ENCODE measurements around the gene DCBLD2. TPM values are rescaled to one million over a fixed set of nuclear protein-coding genes. Genes with fewer than 3 reads are reported as not detected.

DCBLD2 gene
- total and polyA plus RNA-seq, 9 of the 15 experiments (the other 6 are each of a cell fraction or from before 2014, with no cell fraction given), result 2.7 to 14.6 (median 7.4) TPM

GRCh38 chr3:98800401-98800800, 101.1 kb downstream of the DCBLD2 start:
- FAIRE-seq, result no peak
- Histone ChIP-seq H3K4me3 (no peak overlapping the region), H3K9me1 (ENCODE audit: control insufficient read depth, insufficient read depth, low read length) (no peaks in the 10 kb centered on the region), H3K4me1 (replicated peaks in 1 of 2; ENCODE audit: control insufficient read depth in 2 of 2, insufficient read depth in 2 of 2, low read length in 2 of 2) (no peaks in the 10 kb centered on the region), H3K9ac (ENCODE audit: insufficient read depth in 1 of 2, low read depth in 2 of 2, low read length in 2 of 2) (no peak overlapping the region), H3K79me2 (ENCODE audit: control insufficient read depth, insufficient read depth, low read length) (no peaks in the 10 kb centered on the region), H3K4me2 (ENCODE audit: insufficient read depth, low read length) (no peak overlapping the region), H3K27ac (ENCODE audit: extremely low read depth, low read depth, low read length) (no peak overlapping the region), H3K9me3 (replicated peaks; ENCODE audit: control insufficient read depth, insufficient read depth, low read depth, low read length) (no peaks in the 10 kb centered on the region), H4K20me1 (replicated peaks; ENCODE audit: control insufficient read depth, insufficient read depth, low read length) (no peaks in the 10 kb centered on the region), H2AFZ (ENCODE audit: low read depth, low read length) (no peak overlapping the region), H3K36me3 (ENCODE audit: control insufficient read depth, insufficient read depth, low read length) (peaks cover 3% of the 10 kb centered on the region), H3K27me3 (ENCODE audit: control insufficient read depth in 2 of 2, insufficient read depth in 2 of 2, low read length in 2 of 2) (no peaks in the 10 kb centered on the region)
- in situ Hi-C loops (cut with MboI), result loop anchor here (25.0 kb wide), 2 partner anchors 362 to 763 kb away; partner anchors contain the start of gene GABRR3
- TF ChIP-seq ZNF124 (CRISPR knock-in tag; IDR thresholded peaks at IDR 0.05) (no peak), MBD1 (CRISPR knock-in tag; IDR thresholded peaks at IDR 0.05) (no peak), ZBTB26 (CRISPR knock-in tag; IDR thresholded peaks at IDR 0.05) (no peak), ZNF445 (CRISPR knock-in tag; IDR thresholded peaks at IDR 0.05; ENCODE audit: low read depth) (no peak), CHD4 (IDR thresholded peaks at IDR 0.05; ENCODE audit: insufficient read depth, insufficient replicate concordance, low read depth, low read length, poor library complexity, severe bottlenecking) (no peak), PCBP1 (IDR thresholded peaks at IDR 0.05; ENCODE audit: low read depth, low read length, poor library complexity, severe bottlenecking) (no peak), USF1 (CRISPR knock-in tag; IDR thresholded peaks at IDR 0.05) (no peak), FOXA1 (IDR thresholded peaks at IDR 0.05; ENCODE audit: borderline replicate concordance) (no peak), NR3C1 (CRISPR knock-in tag; IDR thresholded peaks at IDR 0.05) (no peak), IRF9 (tag; IDR thresholded peaks at IDR 0.05) (no peak), RUNX1 (IDR thresholded peaks at IDR 0.05; ENCODE audit: low read depth) (no peak)
- BruUV-seq (replicated peaks), result no TSS peak
- POLR2A ChIA-PET, result no interaction called here
- 87% methylated on average over 3 of the region's 3 CpGs for WGBS (ENCODE audit: insufficient coverage, low coverage, missing lambda C conversion rate)
- DNase-seq (ENCODE audit: extremely low read depth in 1 of 4, low spot score in 3 of 4), result no peak
- intact Hi-C loops (cut with micrococcal nuclease), result no loop called here
- ATAC-seq, result no peak
- CTCF ChIA-PET (ENCODE audit: low intra/inter-chr PET ratio), result no interaction called here
